Right atrium auricular region (tissue), 2 donors: ENCODE data around the gene HLA-E. TPM values are rescaled to one million over a fixed set of nuclear protein-coding genes. Genes with fewer than 3 reads are reported as not detected.
A peak's percentile ranks its signal among the peaks of the same experiment; 100 is the strongest.
"Not testable (repeated sequence)": the region's sequence is repeated elsewhere in the genome, so short reads cannot be mapped to it uniquely, and the experiment has no call there.

Experiments
- DNase-seq: peaks from one replicate; pipeline ENCODE4 v3.0.0-alpha.2; 2019; ENCODE audit warnings: low spot score
- H3K27ac ChIP-seq, 2 donors: fragments of 200-600 bp; sonication (generic); 1 replicate in 1 of 2; 2 replicates in 1 of 2; pipeline ENCODE4 v1.5.1; 2016 to 2019
- H3K27me3 ChIP-seq, 2 donors: fragments of 200-600 bp; sonication (generic); one replicate each; pipeline versions ENCODE4 v1.5.1 to v1.6.0; 2017 to 2019
- H3K36me3 ChIP-seq: fragments of 200-600 bp; sonication (generic); one replicate; pipeline ENCODE4 v1.5.1; 2016
- H3K4me1 ChIP-seq, 2 donors: fragments of 200-600 bp; sonication (generic); one replicate each; pipeline versions ENCODE4 v1.5.1 to v1.6.0; 2017 to 2019
- H3K4me3 ChIP-seq, 2 donors: fragments of 200-600 bp; sonication (generic); 1 replicate in 1 of 2; 2 replicates in 1 of 2; pipeline ENCODE4 v1.5.1; 2017 to 2019; ENCODE audit warnings: mild to moderate bottlenecking in 1 of 2, moderate library complexity in 1 of 2
- H3K9me3 ChIP-seq, 2 donors: fragments of 200-600 bp; sonication (generic); one replicate each; pipeline ENCODE4 v1.5.1; 2019
- CTCF ChIP-seq, 2 donors: fragments of 200-600 bp; sonication (generic); IDR thresholded peaks; one replicate each; pipeline ENCODE4 v1.5.1; 2019; ENCODE audit warnings: antibody characterized with exemption in 2 of 2
- total RNA-seq, 2 donors: library from RNA; depleted of rRNA; stranded (reverse); fragments of >200 nt; gene quantifications; one replicate each; pipeline ENCODE4 v1.1.0, GENCODE V29; 2016

HLA-E gene
- total RNA-seq, 2 donors from 2014 or later: 216 to 400 TPM

GRCh38 chr6:30465595-30466306 lies 23.6 kb upstream of the HLA-E start:
- Histone ChIP-seq H3K27me3 (peaks cover 24 to 31% of the 10 kb centered on the region in 2 donors), H3K4me1 (peaks cover 0 to 23% of the 10 kb centered on the region in 2 donors), H3K4me3 (peak overlapping the region; percentile 32 to 53), H3K27ac (no peak overlapping the region), H3K9me3 (no peaks in the 10 kb centered on the region), H3K36me3 (no peaks in the 10 kb centered on the region)
- TF ChIP-seq CTCF (IDR thresholded peaks at IDR 0.05): no peak
- no peak for DNase-seq

GRCh38 chr6:30470968-30471367 lies 18.3 kb upstream of the HLA-E start:
- peaks cover 0 to 8% of the 10 kb centered on the region in 2 donors for H3K4me1 ChIP-seq
- TF ChIP-seq CTCF (IDR thresholded peaks at IDR 0.05): no peak

GRCh38 chr6:30475116-30475515 lies 14.2 kb upstream of the HLA-E start:
- not testable (repeated sequence) for H3K27me3 ChIP-seq, DNase-seq, H3K4me3 ChIP-seq, H3K36me3 ChIP-seq, H3K27ac ChIP-seq, H3K4me1 ChIP-seq, H3K9me3 ChIP-seq

More at GRCh38 chr6:30470968-30471367, 18.3 kb upstream of the HLA-E start:
- Histone ChIP-seq H3K36me3 (no peaks in the 10 kb centered on the region), H3K27me3 (peaks cover 4 to 6% of the 10 kb centered on the region in 2 donors), H3K27ac (no peak overlapping the region), H3K9me3 (no peaks in the 10 kb centered on the region), H3K4me3 (no peak overlapping the region)
- no peak for DNase-seq

GRCh38 chr6:30480536-30481156 lies 8.7 kb upstream of the HLA-E start:
- Histone ChIP-seq H3K27ac (no peak overlapping the region), H3K4me1 (peaks cover 0 to 13% of the 10 kb centered on the region in 2 donors), H3K36me3 (no peaks in the 10 kb centered on the region), H3K9me3 (no peaks in the 10 kb centered on the region), H3K27me3 (peaks cover 4 to 25% of the 10 kb centered on the region in 2 donors), H3K4me3 (no peak overlapping the region)
- TF ChIP-seq CTCF (IDR thresholded peaks at IDR 0.05): no peak
- no peak for DNase-seq

GRCh38 chr6:30481211-30481964 lies 7.9 kb upstream of the HLA-E start:
- DNase-seq: no peak
- Histone ChIP-seq H3K4me1 (peaks cover 0 to 13% of the 10 kb centered on the region in 2 donors), H3K4me3 (no peak overlapping the region), H3K36me3 (no peaks in the 10 kb centered on the region), H3K9me3 (no peaks in the 10 kb centered on the region), H3K27me3 (peaks cover 4 to 25% of the 10 kb centered on the region in 2 donors), H3K27ac (no peak overlapping the region)
- TF ChIP-seq CTCF (IDR thresholded peaks at IDR 0.05): no peak
